Measurements from ENCODE around the gene THYN1. TPM values are rescaled to one million over a fixed set of nuclear protein-coding genes. Genes with fewer than 3 reads are reported as not detected.

Gene THYN1
- total RNA-seq, 1 experiment from 2014 or later = 33.4 TPM

DNA sequence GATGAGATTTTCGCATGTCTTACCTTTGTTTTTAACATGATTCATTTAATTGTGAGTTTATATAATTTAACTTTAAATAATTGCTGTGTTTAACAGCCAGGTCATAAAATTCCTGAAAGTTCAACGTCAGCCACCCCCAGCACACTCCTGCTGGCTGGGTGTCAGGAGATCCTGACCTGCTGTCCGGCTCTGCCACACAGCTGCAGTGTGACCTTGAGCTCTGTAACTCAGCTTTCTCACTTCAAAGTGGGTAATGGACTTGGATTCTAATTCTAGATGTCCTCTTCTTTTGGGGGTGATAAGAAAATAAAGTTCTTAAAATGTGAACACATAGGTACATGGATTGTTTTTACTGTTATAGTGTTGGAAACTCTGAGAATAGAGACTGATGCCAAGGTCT lies 17.8 kb downstream of the THYN1 start:
- CTCF ChIA-PET = interaction anchor here (0.7 kb wide), 1 partner anchor 17 kb away, joined by 3 read pairs; no protein-coding TSS in a partner anchor
- intact Hi-C loops (cut with micrococcal nuclease) = no loop called here

DNA sequence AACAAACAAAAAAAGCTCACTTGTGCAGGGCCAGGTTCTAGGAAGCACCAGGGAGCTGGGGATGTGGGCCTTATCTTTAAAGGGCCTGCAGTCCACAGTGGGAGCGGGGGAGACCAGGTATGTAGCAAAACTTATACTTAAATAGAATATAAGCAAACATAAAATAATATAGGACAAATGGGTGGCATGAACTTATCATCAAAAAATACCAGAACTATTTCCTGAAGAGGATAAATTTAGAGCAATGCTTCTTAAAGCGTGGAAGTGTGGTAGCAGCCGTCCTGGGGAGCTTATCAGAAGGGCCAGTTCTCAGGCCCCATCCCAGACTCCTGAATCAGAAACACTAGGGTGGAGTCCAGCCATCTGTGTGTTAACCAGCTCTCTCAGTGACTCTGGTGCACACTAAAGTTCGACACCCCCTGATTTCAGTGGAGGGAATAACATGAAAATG lies 19.4 kb downstream of the THYN1 start:
- H3K4me1 Mint-ChIP-seq (ENCODE audit: insufficient read depth, unreplicated experiment) = peaks cover 8% of the 10 kb centered on the region
- TF ChIP-seq, protein P1, sequence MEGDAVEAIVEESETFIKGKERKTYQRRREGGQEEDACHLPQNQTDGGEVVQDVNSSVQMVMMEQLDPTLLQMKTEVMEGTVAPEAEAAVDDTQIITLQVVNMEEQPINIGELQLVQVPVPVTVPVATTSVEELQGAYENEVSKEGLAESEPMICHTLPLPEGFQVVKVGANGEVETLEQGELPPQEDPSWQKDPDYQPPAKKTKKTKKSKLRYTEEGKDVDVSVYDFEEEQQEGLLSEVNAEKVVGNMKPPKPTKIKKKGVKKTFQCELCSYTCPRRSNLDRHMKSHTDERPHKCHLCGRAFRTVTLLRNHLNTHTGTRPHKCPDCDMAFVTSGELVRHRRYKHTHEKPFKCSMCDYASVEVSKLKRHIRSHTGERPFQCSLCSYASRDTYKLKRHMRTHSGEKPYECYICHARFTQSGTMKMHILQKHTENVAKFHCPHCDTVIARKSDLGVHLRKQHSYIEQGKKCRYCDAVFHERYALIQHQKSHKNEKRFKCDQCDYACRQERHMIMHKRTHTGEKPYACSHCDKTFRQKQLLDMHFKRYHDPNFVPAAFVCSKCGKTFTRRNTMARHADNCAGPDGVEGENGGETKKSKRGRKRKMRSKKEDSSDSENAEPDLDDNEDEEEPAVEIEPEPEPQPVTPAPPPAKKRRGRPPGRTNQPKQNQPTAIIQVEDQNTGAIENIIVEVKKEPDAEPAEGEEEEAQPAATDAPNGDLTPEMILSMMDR (IDR thresholded peaks at IDR 0.05; ENCODE audit: unreplicated experiment) = no peak
- peaks cover 27% of the 10 kb centered on the region for H3K36me3 Mint-ChIP-seq (ENCODE audit: insufficient read depth, unreplicated experiment)
- CTCF ChIA-PET = interaction anchor here (0.6 to 1.6 kb wide), 5 partner anchors 10 to 1669 kb away, joined by 3 to 6 read pairs (median 3); no protein-coding TSS in a partner anchor
- no peak overlapping the region for H3K27ac Mint-ChIP-seq (ENCODE audit: low read depth, unreplicated experiment)
- DNase-seq (ENCODE audit: unreplicated experiment) = no peak
- no peaks in the 10 kb centered on the region for H3K27me3 Mint-ChIP-seq (ENCODE audit: insufficient read depth, unreplicated experiment)
- no peaks in the 10 kb centered on the region for H3K9me3 Mint-ChIP-seq (ENCODE audit: unreplicated experiment)
- intact Hi-C loops (cut with micrococcal nuclease) = no loop called here
- no TSS peak for BruUV-seq (replicated peaks)
- no peak overlapping the region for H3K4me3 Mint-ChIP-seq (ENCODE audit: unreplicated experiment)
- POLR2A ChIA-PET = interaction anchor here (1.2 to 1.5 kb wide), 2 partner anchors 9 to 10 kb away, joined by 3 to 4 read pairs; partner anchors contain the start of genes NCAPD3 and VPS26B

More for the DNA sequence above, 17.8 kb downstream of the THYN1 start:
- Mint-ChIP-seq H3K27me3 (ENCODE audit: insufficient read depth, unreplicated experiment) (no peaks in the 10 kb centered on the region), H3K36me3 (ENCODE audit: insufficient read depth, unreplicated experiment) (peaks cover 21% of the 10 kb centered on the region), H3K4me3 (ENCODE audit: unreplicated experiment) (no peak overlapping the region), H3K9me3 (ENCODE audit: unreplicated experiment) (no peaks in the 10 kb centered on the region), H3K27ac (ENCODE audit: low read depth, unreplicated experiment) (no peak overlapping the region), H3K4me1 (ENCODE audit: insufficient read depth, unreplicated experiment) (no peaks in the 10 kb centered on the region)
- no peak for DNase-seq (ENCODE audit: unreplicated experiment)
- POLR2A ChIA-PET = no interaction called here
- no TSS peak for BruUV-seq (replicated peaks)
- TF ChIP-seq, protein P1 (IDR thresholded peaks at IDR 0.05; ENCODE audit: unreplicated experiment) = no peak

DNA sequence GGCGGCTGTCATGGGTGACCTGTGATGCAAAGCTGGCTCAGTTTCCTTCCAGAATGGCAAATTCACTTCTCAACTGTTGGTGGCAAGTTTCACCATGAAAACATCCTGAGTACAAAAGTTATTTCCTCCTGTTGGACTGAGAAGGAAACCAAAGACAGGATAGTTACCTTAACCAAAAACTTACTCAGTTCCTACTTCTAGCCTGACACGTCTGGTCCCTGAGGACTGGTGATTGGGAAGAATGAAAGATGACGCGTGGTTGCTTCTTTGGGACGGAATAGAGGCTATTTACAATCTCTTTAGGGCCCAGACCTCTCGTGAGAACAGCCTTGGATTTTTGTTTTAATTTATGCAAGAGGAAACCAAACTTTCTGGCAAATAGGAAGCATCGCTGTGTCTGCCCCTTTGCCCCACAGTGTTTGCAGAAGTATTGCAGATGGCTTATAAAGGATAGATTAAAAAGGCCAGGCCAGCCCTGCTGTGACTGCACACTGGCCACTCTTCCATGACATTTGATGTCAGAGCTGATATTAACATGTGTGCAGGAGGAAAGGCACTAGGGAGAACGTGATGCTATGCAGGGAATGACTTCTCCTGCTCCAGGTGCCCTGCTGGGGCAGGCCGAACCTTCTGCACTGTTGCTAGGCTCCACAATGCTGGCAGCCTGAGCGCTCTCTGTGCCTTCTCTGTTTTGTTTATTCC lies 21.0 kb downstream of the THYN1 start:
- intact Hi-C loops (cut with micrococcal nuclease) = no loop called here
- CTCF ChIA-PET = interaction anchor here (0.6 to 1.4 kb wide), 3 partner anchors 12 to 706 kb away, joined by 3 to 4 read pairs (median 3); no protein-coding TSS in a partner anchor
- H3K4me3 Mint-ChIP-seq (ENCODE audit: unreplicated experiment) = no peak overlapping the region
- no peak for DNase-seq (ENCODE audit: unreplicated experiment)
- TF ChIP-seq, protein P1 (IDR thresholded peaks at IDR 0.05; ENCODE audit: unreplicated experiment) = no peak
- POLR2A ChIA-PET = interaction anchor here (1.3 kb wide), 1 partner anchor 22 kb away, joined by 4 read pairs; no protein-coding TSS in a partner anchor
- H3K4me1 Mint-ChIP-seq (ENCODE audit: insufficient read depth, unreplicated experiment) = peaks cover 23% of the 10 kb centered on the region
- no peaks in the 10 kb centered on the region for H3K27me3 Mint-ChIP-seq (ENCODE audit: insufficient read depth, unreplicated experiment)
- no TSS peak for BruUV-seq (replicated peaks)
- peaks cover 27% of the 10 kb centered on the region for H3K36me3 Mint-ChIP-seq (ENCODE audit: insufficient read depth, unreplicated experiment)
- no peak overlapping the region for H3K27ac Mint-ChIP-seq (ENCODE audit: low read depth, unreplicated experiment)
- H3K9me3 Mint-ChIP-seq (ENCODE audit: unreplicated experiment) = no peaks in the 10 kb centered on the region

DNA sequence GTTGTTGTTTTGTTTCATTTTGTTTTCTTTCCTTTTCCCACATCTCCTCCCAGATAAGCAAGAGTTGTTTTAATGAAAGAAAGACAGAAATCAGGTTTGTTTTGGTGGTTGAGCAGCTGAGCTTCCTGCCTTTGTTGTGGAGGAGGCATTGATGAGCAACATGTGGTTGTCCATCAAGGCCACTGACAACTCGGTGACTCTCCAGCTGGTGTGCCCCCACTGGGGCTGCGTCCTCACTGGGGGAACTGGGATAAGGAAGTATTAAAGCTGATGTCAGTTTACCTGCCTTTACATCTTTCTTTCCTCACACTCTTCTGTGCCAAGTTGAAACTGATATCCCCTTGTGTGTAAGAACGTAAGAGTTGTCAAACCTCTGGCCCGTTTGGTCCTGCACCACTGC lies 22.8 kb downstream of the THYN1 start:
- no TSS peak for BruUV-seq (replicated peaks)

More for the DNA sequence above, 22.8 kb downstream of the THYN1 start:
- H3K4me3 Mint-ChIP-seq (ENCODE audit: unreplicated experiment) = no peak overlapping the region
- no peaks in the 10 kb centered on the region for H3K27me3 Mint-ChIP-seq (ENCODE audit: insufficient read depth, unreplicated experiment)
- H3K4me1 Mint-ChIP-seq (ENCODE audit: insufficient read depth, unreplicated experiment) = peaks cover 29% of the 10 kb centered on the region
- H3K27ac Mint-ChIP-seq (ENCODE audit: low read depth, unreplicated experiment) = no peak overlapping the region
- POLR2A ChIA-PET = interaction anchor here (1.2 kb wide), 1 partner anchor 11 kb away, joined by 3 read pairs; no protein-coding TSS in a partner anchor
- H3K36me3 Mint-ChIP-seq (ENCODE audit: insufficient read depth, unreplicated experiment) = peaks cover 13% of the 10 kb centered on the region
- TF ChIP-seq, protein P1 (IDR thresholded peaks at IDR 0.05; ENCODE audit: unreplicated experiment) = no peak
- H3K9me3 Mint-ChIP-seq (ENCODE audit: unreplicated experiment) = no peaks in the 10 kb centered on the region
- no peak for DNase-seq (ENCODE audit: unreplicated experiment)
- CTCF ChIA-PET = interaction anchor here (0.5 to 0.9 kb wide), 2 partner anchors 8 to 14 kb away, joined by 3 read pairs; no protein-coding TSS in a partner anchor
- intact Hi-C loops (cut with micrococcal nuclease) = no loop called here

All from MCF 10A (cell line).